GM12892 (cell line): ENCODE data around the gene SETD3.

Source experiments
- DNase-seq: peaks from one replicate; pipeline ENCODE4 v3.0.0; 2011; ENCODE audit not compliant: insufficient read length
- FAIRE-seq: peaks from 2 replicates; lab custom pipeline; 2011; peaks lifted over from hg19 to GRCh38; lab: Jason Lieb, UNC
- POLR2A ChIP-seq: IDR thresholded peaks from 2 replicates; pipeline ENCODE4 v1.6.1; 2011; ENCODE audit warnings: low read depth, low read length, control low read depth
- POLR2AphosphoS5 ChIP-seq: IDR thresholded peaks from 2 replicates; pipeline ENCODE4 v1.6.1; 2011; ENCODE audit warnings: low read depth, low read length, control low read depth
- TAF1 ChIP-seq: IDR thresholded peaks from 2 replicates; pipeline ENCODE4 v1.6.1; 2011; ENCODE audit warnings: low read depth, mild to moderate bottlenecking, control low read depth, low read length, borderline replicate concordance

The SETD3 gene

DNA sequence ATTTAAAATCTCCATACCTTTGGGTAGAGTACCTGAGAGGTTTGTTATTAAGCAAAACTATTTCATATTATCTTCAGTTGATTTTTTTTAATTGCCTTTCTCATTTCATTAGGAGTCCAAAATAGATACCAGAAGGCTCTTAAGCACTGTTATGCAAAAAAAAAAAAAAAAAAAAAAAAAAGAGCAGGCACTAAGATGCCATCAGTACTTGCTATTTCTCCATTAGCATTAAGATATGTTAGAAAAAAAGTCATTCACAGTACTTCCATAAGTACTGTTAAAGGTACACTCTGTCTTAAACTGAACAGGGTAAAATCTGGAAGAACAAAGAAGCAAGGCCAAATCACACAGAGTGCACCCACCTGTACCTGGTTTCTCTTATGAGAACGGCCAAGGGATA is 57.2 kb downstream of the SETD3 start:
- DNase-seq: no peak
- TF ChIP-seq POLR2AphosphoS5 (no peak), POLR2A (no peak), TAF1 (no peak)
- no peak for FAIRE-seq

DNA sequence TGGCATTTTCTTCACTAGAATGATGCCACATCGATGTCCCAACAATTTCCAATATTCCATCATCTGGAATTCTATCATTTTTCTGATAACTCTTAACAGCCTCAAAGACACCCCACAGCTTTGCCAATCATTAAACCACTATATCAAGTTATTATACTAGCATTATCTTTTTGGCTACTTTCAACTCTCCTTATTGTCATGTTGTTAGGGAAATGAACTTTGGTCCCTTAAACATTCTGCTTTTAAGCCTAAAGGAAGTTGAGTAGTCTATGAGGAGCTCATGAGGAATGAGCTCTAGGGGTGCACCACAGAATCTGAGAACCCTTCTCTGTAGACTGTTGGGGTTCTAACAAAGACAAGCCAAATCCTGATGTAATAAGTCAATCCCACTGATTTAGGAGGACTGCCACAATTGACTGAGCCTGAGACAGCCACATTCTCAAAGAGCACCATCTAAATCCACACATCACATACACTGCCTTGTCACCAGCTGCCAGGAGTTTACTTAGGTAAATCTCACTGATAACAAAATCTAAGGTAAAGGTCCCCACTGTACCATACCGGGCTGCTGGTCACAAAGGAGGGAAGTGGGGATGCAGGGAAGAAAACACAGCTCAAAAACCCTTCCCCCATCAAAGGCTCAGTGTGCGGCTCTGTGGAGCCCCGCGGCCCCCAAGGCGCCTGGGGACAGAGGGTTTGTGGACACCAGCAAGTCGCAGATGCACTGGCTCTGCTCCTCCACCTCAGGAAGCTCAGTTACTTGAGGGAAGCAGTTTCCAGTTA is 58.2 kb downstream of the SETD3 start:
- TF ChIP-seq TAF1 (no peak), POLR2A (no peak), POLR2AphosphoS5 (no peak)
- FAIRE-seq: no peak
- no peak for DNase-seq

DNA sequence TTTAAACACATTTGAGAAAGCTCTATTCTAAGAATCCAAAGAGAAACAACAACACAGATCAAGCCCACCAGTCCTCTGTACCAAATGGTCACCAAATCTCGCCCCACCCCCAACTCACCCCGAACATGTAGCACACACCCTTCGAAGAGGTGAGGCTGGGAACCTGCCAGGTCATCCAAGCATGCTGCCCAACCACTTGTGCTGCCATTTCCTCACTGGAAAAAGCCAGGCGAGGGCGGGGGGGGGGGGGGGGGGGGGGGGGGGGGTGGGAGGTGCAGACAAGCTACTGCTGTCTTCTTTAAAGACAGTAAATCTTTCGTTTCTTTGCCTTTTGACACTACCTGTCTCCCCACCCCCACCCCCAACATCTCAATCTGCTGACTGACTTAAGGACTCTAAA is 59.9 kb downstream of the SETD3 start:
- TF ChIP-seq POLR2A (no peak), TAF1 (no peak), POLR2AphosphoS5 (no peak)
- FAIRE-seq (peak; percentile 86), DNase-seq (no peak)

DNA sequence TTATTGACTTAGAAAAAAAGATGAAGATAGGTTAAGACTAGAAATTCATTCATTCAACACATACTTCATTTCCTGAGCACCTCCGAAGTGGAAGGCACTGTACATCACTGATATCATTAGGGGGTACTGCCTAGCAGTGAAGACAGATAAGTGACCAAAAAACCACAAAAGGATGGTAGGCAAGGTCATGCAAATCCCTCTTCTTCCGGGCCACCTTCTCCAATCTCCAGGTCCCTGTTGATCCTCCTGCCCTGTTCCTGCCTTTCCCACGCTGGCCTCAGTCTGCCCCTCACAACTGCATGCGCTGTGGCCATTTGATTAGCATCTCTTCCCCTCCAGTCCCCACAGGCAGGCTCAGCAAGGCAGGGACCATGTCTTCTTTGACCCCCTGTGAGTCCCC is 60.8 kb downstream of the SETD3 start:
- no peak for DNase-seq
- TF ChIP-seq TAF1 (no peak), POLR2A (no peak), POLR2AphosphoS5 (no peak)
- FAIRE-seq: no peak

DNA sequence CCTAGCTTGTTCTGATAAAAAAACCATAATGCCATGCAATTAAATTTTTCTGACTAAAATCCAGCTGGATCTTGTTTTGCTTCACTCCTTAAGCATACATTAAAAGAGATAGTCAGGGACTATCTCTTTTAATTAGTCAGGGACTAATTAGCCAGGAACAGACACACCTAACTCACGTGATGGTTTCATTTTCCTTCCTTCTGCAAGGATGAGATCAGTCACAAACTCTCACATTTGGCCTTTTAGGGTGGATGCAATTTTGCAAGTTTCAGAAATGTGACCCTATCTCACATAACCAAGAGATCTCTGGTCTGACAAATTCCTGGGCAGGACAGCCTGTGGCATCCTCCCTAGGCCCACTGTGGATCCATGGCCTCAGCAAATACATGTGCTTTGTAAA is 62.4 kb downstream of the SETD3 start:
- FAIRE-seq (peak; percentile 14), DNase-seq (no peak)
- TF ChIP-seq POLR2AphosphoS5: no peak
- no peak for TF ChIP-seq POLR2A
- TF ChIP-seq TAF1: no peak

DNA sequence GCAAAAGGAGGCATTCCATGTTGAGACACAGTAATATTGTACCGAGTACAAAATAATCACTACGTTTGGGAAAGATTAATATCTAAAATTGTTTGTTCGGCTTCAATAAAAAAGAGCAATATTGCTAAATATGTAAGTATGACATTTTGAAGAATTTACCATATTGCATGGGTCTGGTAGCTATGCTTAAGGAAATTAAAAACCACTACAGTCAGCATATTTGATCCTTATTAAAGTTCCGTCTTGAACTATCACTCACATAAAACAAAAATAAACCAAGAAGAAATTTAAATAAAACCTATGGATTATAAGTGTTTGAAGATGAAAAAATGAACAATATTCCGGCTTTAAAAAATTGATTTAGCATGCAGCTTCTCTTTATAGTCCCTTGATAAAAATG is 63.8 kb downstream of the SETD3 start:
- DNase-seq (no peak), FAIRE-seq (no peak)
- no peak for TF ChIP-seq POLR2AphosphoS5
- no peak for TF ChIP-seq TAF1
- no peak for TF ChIP-seq POLR2A

DNA sequence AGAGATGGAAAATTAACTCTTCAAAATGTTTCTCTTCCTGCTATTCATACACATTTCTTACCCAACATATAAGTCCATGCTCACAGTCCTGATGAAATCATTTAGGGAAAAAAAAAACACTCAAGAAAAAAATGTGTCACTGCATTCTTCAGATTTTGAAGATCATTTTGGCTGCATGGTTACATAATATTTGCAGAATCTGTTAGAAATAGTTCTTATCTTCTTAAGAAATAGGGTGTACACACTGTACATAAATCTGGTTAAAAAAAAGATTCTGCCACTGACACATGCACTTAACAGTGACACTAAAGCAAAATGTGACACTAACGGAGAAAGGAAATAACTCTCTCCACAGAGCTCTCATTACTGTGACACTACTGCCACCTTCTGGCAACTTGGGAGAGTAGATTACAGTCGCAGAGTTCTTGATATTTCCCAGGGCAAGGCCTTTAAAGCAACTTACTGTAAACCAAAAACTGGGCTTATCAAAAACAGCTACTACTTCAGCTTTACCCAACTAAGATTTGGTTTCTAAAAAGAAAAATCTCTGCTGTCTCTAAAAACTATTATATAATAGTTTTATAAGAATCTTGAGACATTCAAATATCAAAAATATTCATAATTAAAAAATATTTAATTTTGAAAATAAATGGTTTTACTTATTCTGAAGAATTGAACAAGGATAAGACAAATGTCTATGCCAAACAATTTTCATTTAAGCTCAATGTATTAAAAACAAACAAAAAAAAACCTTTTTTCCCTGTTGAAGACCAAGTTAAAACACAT is 65.0 kb downstream of the SETD3 start:
- no peak for TF ChIP-seq POLR2A
- FAIRE-seq: peak; percentile 69
- peak; percentile 46 for DNase-seq

DNA sequence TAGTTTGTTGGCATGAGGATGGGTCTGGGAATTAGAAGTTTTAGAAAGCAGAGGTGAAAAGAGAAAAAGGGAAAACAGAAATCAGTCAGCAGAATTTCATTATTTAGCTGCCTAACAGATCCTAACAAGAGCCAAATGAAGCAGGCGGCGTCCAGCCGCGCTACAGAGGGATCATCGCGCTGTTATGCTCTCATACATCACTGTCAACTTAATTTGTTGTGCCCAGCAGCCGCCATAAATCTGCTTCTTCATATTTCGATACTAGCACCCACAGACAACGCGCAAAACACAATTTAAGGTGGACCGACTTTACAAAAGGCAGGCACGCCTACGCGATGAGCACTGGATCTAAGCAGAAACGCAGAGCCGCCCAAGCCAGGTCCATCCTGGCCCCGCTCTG is 66.7 kb downstream of the SETD3 start:
- TF ChIP-seq POLR2A (no peak), TAF1 (no peak)
- DNase-seq (no peak), FAIRE-seq (no peak)

DNA sequence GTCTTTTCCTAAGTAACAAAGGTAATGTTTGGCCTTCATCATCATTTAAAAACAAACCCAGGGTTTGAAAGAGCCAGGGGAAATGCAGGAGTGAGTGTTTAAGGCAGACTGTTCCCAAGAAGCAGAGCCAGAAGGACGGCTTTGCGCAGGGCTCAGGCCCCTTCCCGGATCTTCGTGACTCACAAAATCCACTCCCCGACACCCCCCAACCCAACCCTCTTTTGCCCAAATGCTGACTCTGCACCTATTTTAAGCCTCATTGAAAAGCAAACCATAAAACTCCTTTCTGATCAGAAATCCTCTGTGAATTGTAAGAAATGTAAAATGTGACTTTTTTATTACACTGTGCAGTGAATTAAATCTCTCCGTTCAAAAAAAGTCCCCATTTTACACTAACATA is 67.5 kb downstream of the SETD3 start:
- DNase-seq: no peak
- no peak for FAIRE-seq
- TF ChIP-seq TAF1: no peak

DNA sequence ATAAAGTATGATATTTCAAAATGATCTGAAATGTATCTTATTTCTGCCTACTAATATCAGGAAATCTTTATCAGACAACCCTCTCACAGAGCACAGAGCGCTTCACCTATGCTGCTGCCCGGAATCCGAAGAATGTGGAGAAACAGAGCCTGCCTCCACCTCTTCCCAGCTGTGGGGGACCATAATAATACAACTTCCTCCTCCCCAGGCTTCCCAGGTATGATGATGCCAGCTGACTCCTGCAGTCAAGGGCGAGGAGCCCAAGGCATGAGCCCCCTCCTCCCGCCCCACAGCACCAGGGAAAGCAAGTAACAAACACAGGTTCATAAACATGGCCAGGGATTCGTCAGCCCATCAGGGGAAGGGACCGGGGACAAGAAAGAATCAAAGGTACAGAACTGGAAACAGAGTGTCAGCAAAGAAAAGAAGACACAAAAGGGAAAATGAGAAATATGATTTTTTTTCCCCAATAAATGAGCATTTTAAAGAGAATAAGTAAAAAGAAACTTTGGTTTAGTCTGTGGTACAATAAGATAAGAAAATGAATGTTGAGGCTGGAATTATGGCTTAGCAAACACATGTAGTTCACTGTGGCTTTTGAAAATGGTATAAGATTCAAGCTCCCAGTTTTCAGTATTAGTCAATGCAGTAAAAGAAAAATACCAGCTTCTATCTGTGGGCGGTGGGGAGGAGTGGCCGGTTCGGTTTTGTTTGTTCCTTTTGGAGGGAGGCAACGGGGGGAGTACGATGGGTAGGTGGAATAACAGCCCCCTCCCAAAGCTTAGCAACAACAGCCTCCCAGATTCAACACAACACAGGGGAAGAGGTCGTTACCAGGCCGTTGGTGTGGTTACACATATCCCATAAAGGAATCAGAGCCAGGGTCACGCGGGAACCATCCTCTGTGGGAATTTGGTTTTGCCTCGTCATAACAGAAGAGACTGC is 68.3 kb downstream of the SETD3 start:
- no peak for FAIRE-seq

DNA sequence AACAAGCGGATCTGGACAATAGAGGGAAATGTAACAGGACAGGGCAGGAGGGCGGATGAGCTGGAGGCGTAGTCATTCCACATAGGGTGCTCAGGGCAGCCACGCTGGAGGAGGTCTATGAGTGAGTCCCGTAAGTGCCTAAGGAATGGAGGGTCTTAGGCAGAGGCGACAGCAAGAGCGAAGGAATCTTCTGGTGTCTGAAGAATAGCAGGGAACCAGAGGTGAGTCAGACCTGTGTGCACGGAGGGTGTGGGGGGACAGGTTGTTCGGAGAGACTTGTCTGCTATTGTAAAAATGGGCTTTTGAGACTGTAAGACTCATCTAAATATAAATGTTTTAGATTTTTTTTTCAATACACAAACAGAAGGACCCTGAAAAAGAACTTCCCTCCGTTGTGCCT is 70.6 kb downstream of the SETD3 start:
- FAIRE-seq (no peak), DNase-seq (no peak)
- TF ChIP-seq TAF1: no peak
- TF ChIP-seq POLR2AphosphoS5: no peak
- no peak for TF ChIP-seq POLR2A

More for the DNA sequence above, 68.3 kb downstream of the SETD3 start:
- TF ChIP-seq POLR2AphosphoS5 (no peak), POLR2A (no peak), TAF1 (no peak)
- DNase-seq: no peak
